NB4 (cell line): Measurements from ENCODE around the gene RUBCN.

Source experiments
- MAX ChIP-seq: IDR thresholded peaks from 2 replicates; pipeline ENCODE4 v1.6.1; 2011; ENCODE audit warnings: low read depth, low read length
- MYC ChIP-seq: IDR thresholded peaks from 2 replicates; pipeline ENCODE4 v1.6.1; 2011; ENCODE audit warnings: low read depth, low read length
- POLR2A ChIP-seq: IDR thresholded peaks from 2 replicates; pipeline ENCODE4 v1.6.1; 2011; ENCODE audit warnings: mild to moderate bottlenecking; ENCODE audit not compliant: insufficient read length; ENCODE audit errors: extremely low read depth
- TF ChIP-seq, protein P1 (sequence below): IDR thresholded peaks from one replicate; pipeline ENCODE4 v1.5.1; 2012; ENCODE audit warnings: low read depth, low read length

DNA sequence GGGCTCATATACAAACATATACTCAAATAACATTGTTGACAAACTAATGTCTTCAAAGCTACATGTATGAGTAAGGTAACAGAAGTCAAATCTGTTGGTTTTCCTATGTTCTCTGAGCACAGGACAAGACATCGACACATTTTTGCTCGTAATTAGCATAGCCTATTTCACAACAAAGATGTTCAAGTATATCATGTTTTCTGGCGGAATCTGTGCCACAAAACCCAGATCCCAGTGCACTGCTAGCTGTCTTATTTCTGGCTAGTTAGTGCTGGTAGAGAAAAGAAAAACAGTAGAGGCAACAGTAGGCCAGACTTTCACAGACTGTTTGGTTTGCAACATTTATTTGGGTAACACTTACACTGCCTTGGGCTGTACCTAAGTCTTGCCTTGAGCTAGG is 51.2 kb downstream of the RUBCN start:
- TF ChIP-seq POLR2A, result no peak
- TF ChIP-seq, protein P1, sequence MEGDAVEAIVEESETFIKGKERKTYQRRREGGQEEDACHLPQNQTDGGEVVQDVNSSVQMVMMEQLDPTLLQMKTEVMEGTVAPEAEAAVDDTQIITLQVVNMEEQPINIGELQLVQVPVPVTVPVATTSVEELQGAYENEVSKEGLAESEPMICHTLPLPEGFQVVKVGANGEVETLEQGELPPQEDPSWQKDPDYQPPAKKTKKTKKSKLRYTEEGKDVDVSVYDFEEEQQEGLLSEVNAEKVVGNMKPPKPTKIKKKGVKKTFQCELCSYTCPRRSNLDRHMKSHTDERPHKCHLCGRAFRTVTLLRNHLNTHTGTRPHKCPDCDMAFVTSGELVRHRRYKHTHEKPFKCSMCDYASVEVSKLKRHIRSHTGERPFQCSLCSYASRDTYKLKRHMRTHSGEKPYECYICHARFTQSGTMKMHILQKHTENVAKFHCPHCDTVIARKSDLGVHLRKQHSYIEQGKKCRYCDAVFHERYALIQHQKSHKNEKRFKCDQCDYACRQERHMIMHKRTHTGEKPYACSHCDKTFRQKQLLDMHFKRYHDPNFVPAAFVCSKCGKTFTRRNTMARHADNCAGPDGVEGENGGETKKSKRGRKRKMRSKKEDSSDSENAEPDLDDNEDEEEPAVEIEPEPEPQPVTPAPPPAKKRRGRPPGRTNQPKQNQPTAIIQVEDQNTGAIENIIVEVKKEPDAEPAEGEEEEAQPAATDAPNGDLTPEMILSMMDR, result no peak
- no peak for TF ChIP-seq MAX
- no peak for TF ChIP-seq MYC
